ENCODE measurements around the gene LHX8. TPM values are rescaled to one million over a fixed set of nuclear protein-coding genes. Genes with fewer than 3 reads are reported as not detected.
A peak's percentile ranks its signal among the peaks of the same experiment; 100 is the strongest.

LHX8 gene
- 1 to 10 TPM in 1 of 4 donors, under 1 TPM in 1, not detected in 2; 0.23 to 1.3 TPM for total RNA-seq

DNA sequence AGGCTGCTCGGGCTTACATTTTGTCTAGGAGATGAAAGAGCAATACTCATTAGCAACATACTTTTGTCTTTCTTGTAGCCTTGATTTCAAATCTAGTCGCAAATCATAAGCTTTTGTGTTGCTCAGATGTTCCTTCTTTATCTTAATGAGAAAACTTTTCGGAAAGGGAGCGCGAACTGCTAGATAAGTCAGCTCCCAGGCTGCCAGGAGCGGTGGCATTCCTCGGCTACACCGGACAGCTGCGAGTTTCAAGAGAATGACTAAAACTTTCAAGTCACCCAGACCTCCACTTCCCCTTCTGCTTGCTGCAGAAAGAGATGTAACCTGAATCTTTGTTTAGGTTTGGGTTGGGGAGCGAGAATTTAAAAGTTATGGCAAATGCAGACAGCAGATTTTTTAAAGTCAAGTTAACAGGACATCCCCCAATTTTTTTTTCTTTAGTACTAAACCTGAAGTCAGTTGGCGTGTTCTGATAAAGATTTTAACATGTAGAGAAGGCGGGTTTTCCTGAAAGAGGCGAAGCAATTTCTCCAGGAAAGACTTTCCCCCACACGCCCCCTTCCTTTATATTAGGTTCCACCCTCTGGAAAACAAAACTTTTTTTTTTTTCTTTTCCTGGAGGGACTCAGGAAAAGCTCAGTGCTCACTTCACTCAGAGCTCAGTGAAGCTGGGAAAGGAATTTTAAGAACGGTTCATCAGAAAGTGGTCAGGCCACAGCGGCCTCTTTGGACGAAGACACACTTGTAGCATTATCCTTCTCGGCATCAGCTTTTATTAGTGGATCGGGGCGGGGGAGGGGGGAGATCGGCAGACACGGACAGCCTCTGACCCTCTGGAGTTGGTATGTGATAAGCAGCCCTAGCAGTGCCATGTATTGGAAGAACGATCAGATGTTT lies at the start of gene LHX8:
Gene LHX8, plus strand, starts transcription at position 639 of the 897 bp plus-strand sequence. CDS start 2,227 bp downstream, outside the sequence.
- H3K4me1 ChIP-seq = peaks cover 10 to 35% (median 15%) of the 10 kb centered on the region in 3 donors
- peak within 1 kb of the TSS in 3 of 4 donors; percentile 36 to 90 (median 36) for H3K27ac ChIP-seq
- WGBS, 2 donors = 13 to 24% methylated on average over 21 of the region's 23 CpGs
- intact Hi-C loops (cut with DNase I) = no loop called here
- no peak for DNase-seq
- H3K27me3 ChIP-seq = peaks cover 29 to 100% (median 59%) of the 10 kb centered on the region in 4 donors
- H3K9me3 ChIP-seq = no peaks in the 10 kb centered on the region
- no peaks in the 10 kb centered on the region for H3K36me3 ChIP-seq
- TF ChIP-seq POLR2A (IDR thresholded peaks at IDR 0.05) = no peak
- TF ChIP-seq CTCF (IDR thresholded peaks at IDR 0.05) = no peak
- H3K4me3 ChIP-seq = peak within 1 kb of the TSS in 3 of 4 donors; percentile 31 to 65 (median 44)

DNA sequence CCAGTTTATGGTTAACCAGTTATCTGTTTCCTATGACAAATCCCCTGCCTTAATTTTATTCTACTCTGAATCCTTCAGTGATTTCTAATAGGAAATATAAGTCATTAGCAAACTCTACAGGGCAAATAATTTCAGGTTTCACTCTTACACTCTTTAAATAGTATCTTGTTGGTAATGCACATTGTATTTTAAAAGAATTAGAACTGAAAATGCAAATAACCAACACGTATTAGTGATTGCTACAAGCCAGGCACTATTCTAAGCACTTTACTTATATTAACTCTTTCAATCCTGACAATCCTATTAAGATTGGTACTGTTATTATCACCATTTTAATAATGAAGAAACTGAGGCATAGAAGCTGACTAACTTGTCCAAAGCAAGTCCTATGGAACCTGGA lies 48.3 kb upstream of the LHX8 start:
- 31 to 47% methylated on average over 1 of the region's 1 CpG for WGBS, 2 donors
- intact Hi-C loops (cut with DNase I) = no loop called here
- H3K4me3 ChIP-seq = no peak overlapping the region
- no peaks in the 10 kb centered on the region for H3K4me1 ChIP-seq
- no peaks in the 10 kb centered on the region for H3K27me3 ChIP-seq
- no peaks in the 10 kb centered on the region for H3K36me3 ChIP-seq
- no peak overlapping the region for H3K27ac ChIP-seq
- DNase-seq = no peak
- TF ChIP-seq CTCF (IDR thresholded peaks at IDR 0.05) (no peak), POLR2A (IDR thresholded peaks at IDR 0.05) (no peak)
- no peaks in the 10 kb centered on the region for H3K9me3 ChIP-seq

- Histone ChIP-seq H3K9me3 (no peaks in the 10 kb centered on the region), H3K27me3 (no peaks in the 10 kb centered on the region), H3K27ac (no peak overlapping the region), H3K36me3 (no peaks in the 10 kb centered on the region), H3K4me3 (no peak overlapping the region), H3K4me1 (no peaks in the 10 kb centered on the region)
- TF ChIP-seq POLR2A (IDR thresholded peaks at IDR 0.05) = no peak
- TF ChIP-seq CTCF (IDR thresholded peaks at IDR 0.05) = no peak
- no peak for DNase-seq
- WGBS, 2 donors = 67 to 94% methylated on average over 2 of the region's 2 CpGs
- intact Hi-C loops (cut with DNase I) = no loop called here
These were observed 46.9 kb upstream of the LHX8 start for GRCh38 chr1:75087278-75087677.

DNA sequence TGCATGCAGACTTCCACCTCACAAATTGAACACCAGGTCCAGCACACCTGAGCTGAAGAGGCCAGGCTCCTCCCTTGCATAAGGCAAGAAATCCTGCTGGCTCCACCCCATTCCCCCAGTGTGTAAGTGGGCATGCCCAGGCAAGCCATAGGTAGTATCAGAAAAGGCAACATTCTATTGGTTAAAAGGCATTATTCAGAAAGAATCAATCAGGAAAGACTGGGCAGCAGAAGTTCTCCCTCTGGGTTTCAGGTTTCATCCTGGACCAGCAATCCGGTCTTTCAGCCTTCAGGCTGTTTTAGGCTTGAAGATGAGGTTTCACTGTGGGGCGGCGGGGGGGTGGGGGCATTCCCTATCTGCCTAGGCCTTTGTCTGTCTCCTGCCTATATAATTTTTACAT lies 42.0 kb upstream of the LHX8 start:
- H3K9me3 ChIP-seq = no peaks in the 10 kb centered on the region
- no peak overlapping the region for H3K27ac ChIP-seq
- H3K27me3 ChIP-seq = no peaks in the 10 kb centered on the region
- no peak overlapping the region for H3K4me3 ChIP-seq
- WGBS, 2 donors = 36 to 62% methylated on average over 2 to 3 of the region's 3 CpGs
- DNase-seq = no peak
- H3K4me1 ChIP-seq = no peaks in the 10 kb centered on the region
- intact Hi-C loops (cut with DNase I) = no loop called here
- no peak for TF ChIP-seq POLR2A (IDR thresholded peaks at IDR 0.05)
- no peak for TF ChIP-seq CTCF (IDR thresholded peaks at IDR 0.05)
- no peaks in the 10 kb centered on the region for H3K36me3 ChIP-seq

DNA sequence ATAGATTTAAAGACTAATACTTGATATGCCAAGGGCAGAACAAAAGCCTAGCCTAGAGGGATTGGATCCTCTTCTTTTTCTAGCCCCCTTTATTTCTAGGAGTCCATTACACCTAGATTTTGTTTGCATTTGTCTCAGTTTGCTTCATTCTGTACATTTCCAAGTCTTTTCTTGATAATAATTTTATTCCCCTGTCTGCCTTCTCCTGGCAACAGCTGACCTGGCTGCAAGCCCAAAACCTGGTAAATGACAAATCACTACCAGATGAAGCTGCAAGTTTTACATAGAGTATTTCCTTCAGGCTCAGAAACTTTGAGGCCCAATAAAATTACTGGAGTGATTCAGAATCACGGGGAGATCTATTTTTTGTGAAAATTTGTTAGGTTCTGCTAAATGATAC lies 36.5 kb upstream of the LHX8 start:
- WGBS, 2 donors = 11 to 41% methylated on average over 1 of the region's 1 CpG
- DNase-seq = no peak

More for the DNA sequence above, 36.5 kb upstream of the LHX8 start:
- Histone ChIP-seq H3K27ac (no peak overlapping the region), H3K4me3 (no peak overlapping the region), H3K9me3 (no peaks in the 10 kb centered on the region), H3K27me3 (no peaks in the 10 kb centered on the region), H3K36me3 (no peaks in the 10 kb centered on the region), H3K4me1 (no peaks in the 10 kb centered on the region)
- TF ChIP-seq CTCF (IDR thresholded peaks at IDR 0.05) (no peak), POLR2A (IDR thresholded peaks at IDR 0.05) (no peak)
- intact Hi-C loops (cut with DNase I) = no loop called here
